H1 (cell line): ENCODE measurements around the gene LRRN1. TPM values are rescaled to one million over a fixed set of nuclear protein-coding genes. Genes with fewer than 3 reads are reported as not detected.

Experiments used
- CTCF ChIA-PET: fragments of 300-600 bp; sonication (Branson Sonifier 250); formaldehyde crosslinking; loops from one replicate; lab custom pipeline; 2021; ENCODE audit not compliant: partially characterized antibody; lab: Charles Lee
- POLR2A ChIA-PET: fragments of 300-600 bp; sonication (Branson Sonifier 250); formaldehyde crosslinking; loops from one replicate; lab custom pipeline; 2021; ENCODE audit warnings: inconsistent platforms; ENCODE audit not compliant: partially characterized antibody; lab: Charles Lee
- DNase-seq, 2 experiments: peaks; one replicate each; pipeline versions ENCODE4 v3.0.0 to v3.0.0-alpha.2; 2010 to 2022; ENCODE audit warnings: low spot score in 2 of 2, low read depth in 1 of 2, mixed read lengths in 1 of 2
- FAIRE-seq: peaks from 2 replicates; lab custom pipeline; 2011; peaks lifted over from hg19 to GRCh38; lab: Jason Lieb, UNC
- H2AFZ ChIP-seq: 2 replicates; pipeline ENCODE4 v1.8.1; 2012; ENCODE audit warnings: low read length, inconsistent platforms
- H2AK5ac ChIP-seq: 2 replicates; pipeline ENCODE4 v1.6.1; 2013; ENCODE audit warnings: low read depth, low read length
- H2BK120ac ChIP-seq: replicated peaks from 2 replicates; pipeline ENCODE3; 2013; ENCODE audit warnings: low read depth, low read length, inconsistent platforms
- H2BK12ac ChIP-seq: 2 replicates; pipeline ENCODE4 v1.6.1; 2013; ENCODE audit warnings: low read depth, low read length
- H2BK15ac ChIP-seq: 2 replicates; pipeline ENCODE4 v1.6.1; 2013; ENCODE audit warnings: low read length
- H2BK20ac ChIP-seq: 2 replicates; pipeline ENCODE4 v1.6.1; 2013; ENCODE audit warnings: low read length
- H2BK5ac ChIP-seq: 2 replicates; pipeline ENCODE4 v1.6.1; 2013; ENCODE audit warnings: low read depth, low read length
- H3K14ac ChIP-seq: 2 replicates; pipeline ENCODE4 v1.6.1; 2013; ENCODE audit warnings: inconsistent platforms; ENCODE audit not compliant: insufficient read length
- H3K18ac ChIP-seq: 2 replicates; pipeline ENCODE4 v1.6.1; 2013; ENCODE audit warnings: low read length; ENCODE audit errors: extremely low read depth
- H3K23ac ChIP-seq: 2 replicates; pipeline ENCODE4 v1.6.1; 2013; ENCODE audit warnings: inconsistent platforms; ENCODE audit not compliant: insufficient read length
- H3K23me2 ChIP-seq: 2 replicates; pipeline ENCODE4 v1.6.1; 2013; ENCODE audit warnings: low read depth, low read length
- H3K27ac ChIP-seq: 2 replicates; pipeline ENCODE4 v1.6.1; 2011; ENCODE audit warnings: low read depth, low read length, inconsistent platforms
- H3K27me3 ChIP-seq, 4 experiments: replicated peaks in 1 of 4; 1 replicate in 1 of 4; 2 replicates in 3 of 4; pipeline versions ENCODE4 v1.6.1 to v1.8.1; 2011 to 2013; ENCODE audit warnings: low read length in 3 of 4, mild to moderate bottlenecking in 3 of 4, inconsistent platforms in 2 of 4, mixed read lengths in 2 of 4, moderate library complexity in 1 of 4; ENCODE audit not compliant: control insufficient read depth in 3 of 4, insufficient read depth in 3 of 4; ENCODE audit errors: extremely low read depth in 1 of 4
- H3K36me3 ChIP-seq, 4 experiments: 2 replicates each; pipeline versions ENCODE4 v1.6.1 to v1.8.1; 2011 to 2013; ENCODE audit warnings: mild to moderate bottlenecking in 4 of 4, low read length in 3 of 4, moderate library complexity in 2 of 4, control low read depth in 1 of 4, inconsistent platforms in 1 of 4; ENCODE audit not compliant: insufficient read depth in 4 of 4, control insufficient read depth in 2 of 4
- H3K4ac ChIP-seq: replicated peaks from 2 replicates; pipeline ENCODE3; 2013; ENCODE audit warnings: low read length, low read depth, mixed read lengths, inconsistent platforms; ENCODE audit not compliant: insufficient read length
- H3K4me1 ChIP-seq, 4 experiments: replicated peaks in 1 of 4; 1 replicate in 1 of 4; 2 replicates in 3 of 4; pipeline versions ENCODE4 v1.6.1 to v1.8.1; 2011 to 2013; ENCODE audit warnings: low read length in 3 of 4, inconsistent platforms in 2 of 4, mixed read lengths in 1 of 4; ENCODE audit not compliant: insufficient read depth in 4 of 4, control insufficient read depth in 3 of 4
- H3K4me2 ChIP-seq, 2 experiments: 2 replicates each; pipeline versions ENCODE4 v1.6.1 to v1.8.1; 2011 to 2013; ENCODE audit warnings: low read depth in 2 of 2, low read length in 2 of 2, control low read depth in 1 of 2, inconsistent platforms in 1 of 2, mild to moderate bottlenecking in 1 of 2; ENCODE audit not compliant: insufficient read depth in 1 of 2
- H3K4me3 ChIP-seq, 4 experiments: fragments of 200-600, 300-600 bp in 1 of 4; sonication (generic), shearing (Covaris generic), sonication (Bioruptor Twin) in 1 of 4; 2 replicates each; pipeline versions ENCODE4 v1.5.1 to v1.8.1; 2011 to 2016; ENCODE audit warnings: low read length in 4 of 4, low read depth in 3 of 4, control low read depth in 2 of 4, inconsistent platforms in 2 of 4, mild to moderate bottlenecking in 2 of 4, mixed read lengths in 1 of 4, moderate library complexity in 1 of 4; ENCODE audit not compliant: insufficient read depth in 2 of 4; ENCODE audit errors: extremely low read depth in 1 of 4
- H3K56ac ChIP-seq: replicated peaks from 2 replicates; pipeline ENCODE3; 2013; ENCODE audit warnings: low read depth, mild to moderate bottlenecking, mixed read lengths, low read length, inconsistent platforms; ENCODE audit not compliant: insufficient read length
- H3K79me1 ChIP-seq: 2 replicates; pipeline ENCODE4 v1.6.1; 2013; ENCODE audit warnings: low read depth, low read length, control low read depth
- H3K79me2 ChIP-seq, 2 experiments: 2 replicates each; pipeline versions ENCODE4 v1.6.1 to v1.8.1; 2012 to 2013; ENCODE audit warnings: low read length in 2 of 2, mild to moderate bottlenecking in 2 of 2, inconsistent platforms in 1 of 2; ENCODE audit not compliant: insufficient read depth in 2 of 2, control insufficient read depth in 1 of 2
- H3K9ac ChIP-seq, 4 experiments: replicated peaks in 1 of 4; 1 replicate in 1 of 4; 2 replicates in 3 of 4; pipeline versions ENCODE4 v1.6.1 to v1.8.1; 2011 to 2013; ENCODE audit warnings: low read depth in 3 of 4, low read length in 3 of 4, control low read depth in 2 of 4, mild to moderate bottlenecking in 2 of 4, moderate library complexity in 2 of 4, inconsistent platforms in 1 of 4; ENCODE audit errors: extremely low read depth in 1 of 4
- H3K9me3 ChIP-seq, 2 experiments: 2 replicates each; pipeline versions ENCODE4 v1.6.1 to v1.8.1; 2012 to 2013; ENCODE audit warnings: mild to moderate bottlenecking in 2 of 2, moderate library complexity in 2 of 2, control low read depth in 1 of 2, inconsistent platforms in 1 of 2, low read depth in 1 of 2, low read length in 1 of 2, mixed read lengths in 1 of 2; ENCODE audit not compliant: insufficient read depth in 2 of 2
- H4K20me1 ChIP-seq, 2 experiments: replicated peaks in 1 of 2; 2 replicates each; pipeline versions ENCODE3 to v1.8.1; 2011 to 2013; ENCODE audit warnings: inconsistent platforms in 2 of 2, low read length in 2 of 2, mild to moderate bottlenecking in 1 of 2; ENCODE audit not compliant: insufficient read depth in 2 of 2, control insufficient read depth in 1 of 2
- H4K5ac ChIP-seq: 2 replicates; pipeline ENCODE4 v1.6.1; 2013; ENCODE audit warnings: low read length, low read depth, mixed read lengths, inconsistent platforms; ENCODE audit not compliant: insufficient read length
- H4K8ac ChIP-seq: 2 replicates; pipeline ENCODE4 v1.8.0; 2013; ENCODE audit warnings: mild to moderate bottlenecking, moderate library complexity, low read length, inconsistent platforms; ENCODE audit not compliant: insufficient read depth; ENCODE audit errors: extremely low read depth
- H4K91ac ChIP-seq: replicated peaks from 2 replicates; pipeline ENCODE3; 2013; ENCODE audit warnings: low read length, mixed read lengths, inconsistent platforms; ENCODE audit not compliant: insufficient read length
- BACH1 ChIP-seq: IDR thresholded peaks from 2 replicates; pipeline ENCODE4 v1.6.1; 2012; ENCODE audit warnings: low read length, improper control_type of control experiment
- KDM5A ChIP-seq: fragments of 200-600 bp; IDR thresholded peaks from 2 replicates; pipeline ENCODE4 v1.7.1; 2012; ENCODE audit warnings: mild to moderate bottlenecking, low read length, inconsistent platforms, mixed read lengths
- TBP ChIP-seq: IDR thresholded peaks from 2 replicates; pipeline ENCODE4 v1.6.1; 2011; ENCODE audit warnings: low read depth, low read length, improper control_type of control experiment
- TEAD4 ChIP-seq: IDR thresholded peaks from 2 replicates; pipeline ENCODE4 v1.6.1; 2012; ENCODE audit warnings: low read depth, low read length, inconsistent platforms, mixed read lengths
- WGBS, 2 experiments: shearing (Covaris generic) in 1 of 2; methylation state at CpG; one replicate each; pipeline versions ENCODE4 v1.1.6 to v1.1.7; 2013 to 2015; ENCODE audit warnings: low lambda C conversion rate in 2 of 2, mixed read lengths in 2 of 2, inconsistent platforms in 1 of 2, low coverage in 1 of 2, missing lambda C conversion rate in 1 of 2; ENCODE audit not compliant: insufficient replicate concordance in 2 of 2, insufficient coverage in 1 of 2, insufficient read length in 1 of 2; ENCODE audit errors: extremely low coverage in 1 of 2, missing lambda C conversion rate in 1 of 2; 5-methylcytosine and 5-hydroxymethylcytosine counted together
- polyA plus RNA-seq, 7 experiments: library from polyadenylated mRNA; depleted of rRNA in 3 of 7; stranded (reverse) in 5 of 7; unstranded in 2 of 7; fragments of >200 nt in 5 of 7; fragments of 200-250 nt in 2 of 7; gene quantifications; 1 replicate in 5 of 7; 2 replicates in 1 of 7; 4 replicates in 1 of 7; pipeline versions ENCODE4 v1.2.1 to v1.2.3, GENCODE V29; 2011 to 2013; ENCODE audit warnings: missing spikeins in 2 of 7, mixed read lengths in 2 of 7
- total RNA-seq: library from RNA; stranded (reverse); fragmentation: NEBNext Ultra II Directional; extraction: Animal tissue kit (Norgen Biotek cat#: 25700); gene quantifications from 2 replicates; pipeline ENCODE4 v1.2.1, GENCODE V29; 2021

LRRN1 gene
- total and polyA plus RNA-seq, 2 of the 8 experiments (the other 6 are each of a cell fraction or from before 2014, with no cell fraction given): 159 to 199 TPM

DNA sequence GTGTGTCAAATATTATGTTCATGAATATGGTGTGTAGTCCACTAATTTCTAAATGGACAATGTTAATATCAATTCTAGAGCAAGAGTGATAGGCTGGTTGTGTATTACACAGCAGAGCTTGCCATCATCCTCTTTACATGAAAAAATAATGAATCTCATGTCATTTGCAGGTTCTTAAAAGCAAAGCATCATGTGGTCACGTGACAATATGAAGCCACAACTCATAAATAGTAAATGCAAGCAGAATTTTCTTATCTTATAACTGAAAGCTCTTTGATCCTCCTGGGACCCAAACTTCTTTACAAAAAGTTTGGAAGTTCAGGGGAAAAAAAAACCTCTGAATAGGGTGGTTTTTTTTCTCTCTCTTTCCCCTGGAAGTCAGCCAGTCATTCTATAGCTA is 26.9 kb upstream of the LRRN1 start:
- Histone ChIP-seq H3K4ac (no peak overlapping the region), H3K23ac (no peak overlapping the region), H3K18ac (no peak overlapping the region), H3K23me2 (no peaks in the 10 kb centered on the region), H2BK12ac (no peak overlapping the region), H3K27ac (no peak overlapping the region), H2BK20ac (no peak overlapping the region), H2BK5ac (no peak overlapping the region), H2AK5ac (no peak overlapping the region), H2BK15ac (no peak overlapping the region), H4K8ac (no peak overlapping the region), H3K79me1 (no peaks in the 10 kb centered on the region), H3K9ac (no peak overlapping the region), H3K4me3 (no peak overlapping the region), H3K56ac (no peak overlapping the region), H3K4me1 (no peaks in the 10 kb centered on the region), H3K4me2 (no peak overlapping the region), H2AFZ (no peak overlapping the region), H2BK120ac (no peak overlapping the region), H3K79me2 (no peaks in the 10 kb centered on the region), H3K14ac (no peak overlapping the region), H3K27me3 (no peaks in the 10 kb centered on the region), H4K5ac (no peak overlapping the region), H3K36me3 (no peaks in the 10 kb centered on the region), H4K91ac (no peak overlapping the region), H4K20me1 (no peaks in the 10 kb centered on the region), H3K9me3 (peaks cover 7% of the 10 kb centered on the region in 2 experiments; a peak in 2 of 4 replicates)
- ChIA-PET POLR2A (no interaction called here), CTCF (interaction anchor here (0.8 to 1.1 kb wide), 2 partner anchors 8 to 46 kb away, joined by 3 read pairs; no protein-coding TSS in a partner anchor)
- WGBS, 2 experiments: 89% methylated on average over 1 of the region's 1 CpG; no CpG with 5 or more reads in 1 of the 2 experiments
- DNase-seq: no peak
- no peak for FAIRE-seq
- no peak for TF ChIP-seq KDM5A
- TF ChIP-seq TEAD4: no peak
- TF ChIP-seq BACH1: no peak
- no peak for TF ChIP-seq TBP
